ENCODE measurements around the gene MRPL27. TPM values are rescaled to one million over a fixed set of nuclear protein-coding genes. Genes with fewer than 3 reads are reported as not detected.

The MRPL27 gene
- total RNA-seq, 1 donor from 2014 or later = 49.8 TPM

DNA sequence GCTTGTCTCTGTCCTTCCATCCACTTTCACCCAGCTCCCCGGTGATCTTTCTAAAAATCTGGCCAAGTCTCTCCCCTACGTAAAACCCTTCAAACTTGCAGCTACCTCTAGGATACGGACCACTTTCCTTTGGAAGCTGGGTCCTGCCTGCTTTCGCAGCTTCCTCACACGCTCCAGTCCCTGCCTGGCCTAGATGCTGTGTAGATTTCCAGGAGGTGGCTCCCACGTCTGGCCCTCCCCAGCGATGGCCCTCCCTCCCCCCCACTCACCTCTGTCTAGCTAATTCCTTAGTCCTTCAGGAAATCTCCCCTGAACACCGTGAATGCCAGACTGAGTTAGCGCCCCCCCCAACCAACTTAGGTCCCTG, 24.9 kb upstream of the MRPL27 start:
- no peak for DNase-seq (ENCODE audit: low spot score)

DNA sequence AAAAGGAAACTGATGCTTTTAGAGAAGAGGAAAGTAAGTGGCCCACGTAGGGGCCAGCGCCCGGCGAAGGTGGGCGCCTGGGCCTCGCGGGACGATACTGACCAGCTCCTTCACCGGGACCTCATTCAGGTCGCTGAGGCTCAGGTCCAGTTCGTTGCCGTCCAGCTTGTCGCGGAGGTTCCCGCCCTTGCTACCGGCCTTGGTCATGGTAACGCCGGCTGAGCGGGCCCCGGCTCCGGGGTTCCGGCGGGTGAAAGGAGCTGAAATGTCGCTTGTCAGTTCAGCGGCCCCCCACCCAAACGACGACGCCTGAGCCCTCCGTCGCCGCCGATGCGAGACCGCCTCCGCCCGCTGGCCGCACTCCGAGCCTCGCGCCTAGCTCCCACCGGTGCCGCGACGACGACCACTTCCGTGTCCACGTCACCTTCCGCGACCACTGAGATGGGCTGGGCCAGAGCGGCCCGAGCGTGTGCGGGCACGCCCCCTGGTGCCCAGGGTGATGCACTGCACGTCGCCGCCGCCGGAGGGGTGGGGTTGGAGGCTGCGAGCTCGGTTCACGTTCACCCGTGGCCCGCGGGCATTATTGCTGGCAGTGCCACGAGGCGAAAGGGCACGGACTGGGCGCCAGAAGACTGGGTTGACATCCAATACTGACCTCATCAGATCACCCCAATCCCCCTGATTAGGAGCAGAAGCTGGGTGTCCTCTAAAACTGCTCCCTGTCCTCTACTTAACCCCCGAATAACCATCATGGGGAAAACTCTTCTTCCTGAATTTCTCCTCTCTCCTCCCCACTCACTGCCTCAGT, 24.3 kb upstream of the MRPL27 start, which contains the start of gene LRRC59:
Gene LRRC59, minus strand, starts transcription at position 413 of the 808 bp plus-strand sequence. Its CDS starts 206 bp downstream, at position 207.
- Mint-ChIP-seq H3K27me3 (ENCODE audit: low read depth) (no peaks in the 10 kb centered on the region), H3K4me3 (ENCODE audit: unreplicated experiment) (peak within 1 kb of the TSS; percentile 79), H3K27ac (ENCODE audit: unreplicated experiment) (peak within 1 kb of the TSS; percentile 88), H3K9me3 (ENCODE audit: low read depth) (no peaks in the 10 kb centered on the region), H3K36me3 (ENCODE audit: low read depth) (peaks cover 21% of the 10 kb centered on the region), H3K4me1 (ENCODE audit: low read depth) (peaks cover 32% of the 10 kb centered on the region)
- no peak for DNase-seq (ENCODE audit: low spot score)
- TF ChIP-seq, protein P1, sequence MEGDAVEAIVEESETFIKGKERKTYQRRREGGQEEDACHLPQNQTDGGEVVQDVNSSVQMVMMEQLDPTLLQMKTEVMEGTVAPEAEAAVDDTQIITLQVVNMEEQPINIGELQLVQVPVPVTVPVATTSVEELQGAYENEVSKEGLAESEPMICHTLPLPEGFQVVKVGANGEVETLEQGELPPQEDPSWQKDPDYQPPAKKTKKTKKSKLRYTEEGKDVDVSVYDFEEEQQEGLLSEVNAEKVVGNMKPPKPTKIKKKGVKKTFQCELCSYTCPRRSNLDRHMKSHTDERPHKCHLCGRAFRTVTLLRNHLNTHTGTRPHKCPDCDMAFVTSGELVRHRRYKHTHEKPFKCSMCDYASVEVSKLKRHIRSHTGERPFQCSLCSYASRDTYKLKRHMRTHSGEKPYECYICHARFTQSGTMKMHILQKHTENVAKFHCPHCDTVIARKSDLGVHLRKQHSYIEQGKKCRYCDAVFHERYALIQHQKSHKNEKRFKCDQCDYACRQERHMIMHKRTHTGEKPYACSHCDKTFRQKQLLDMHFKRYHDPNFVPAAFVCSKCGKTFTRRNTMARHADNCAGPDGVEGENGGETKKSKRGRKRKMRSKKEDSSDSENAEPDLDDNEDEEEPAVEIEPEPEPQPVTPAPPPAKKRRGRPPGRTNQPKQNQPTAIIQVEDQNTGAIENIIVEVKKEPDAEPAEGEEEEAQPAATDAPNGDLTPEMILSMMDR (IDR thresholded peaks at IDR 0.05) = peak; percentile 97

More for the DNA sequence above, 24.9 kb upstream of the MRPL27 start:
- peak overlapping the region; percentile 79 for H3K4me3 Mint-ChIP-seq (ENCODE audit: unreplicated experiment)
- H3K27me3 Mint-ChIP-seq (ENCODE audit: low read depth) = no peaks in the 10 kb centered on the region
- H3K9me3 Mint-ChIP-seq (ENCODE audit: low read depth) = no peaks in the 10 kb centered on the region
- peaks cover 17% of the 10 kb centered on the region for H3K36me3 Mint-ChIP-seq (ENCODE audit: low read depth)
- H3K27ac Mint-ChIP-seq (ENCODE audit: unreplicated experiment) = peak overlapping the region; percentile 88
- H3K4me1 Mint-ChIP-seq (ENCODE audit: low read depth) = peaks cover 32% of the 10 kb centered on the region
- TF ChIP-seq, protein P1 (IDR thresholded peaks at IDR 0.05) = no peak

DNA sequence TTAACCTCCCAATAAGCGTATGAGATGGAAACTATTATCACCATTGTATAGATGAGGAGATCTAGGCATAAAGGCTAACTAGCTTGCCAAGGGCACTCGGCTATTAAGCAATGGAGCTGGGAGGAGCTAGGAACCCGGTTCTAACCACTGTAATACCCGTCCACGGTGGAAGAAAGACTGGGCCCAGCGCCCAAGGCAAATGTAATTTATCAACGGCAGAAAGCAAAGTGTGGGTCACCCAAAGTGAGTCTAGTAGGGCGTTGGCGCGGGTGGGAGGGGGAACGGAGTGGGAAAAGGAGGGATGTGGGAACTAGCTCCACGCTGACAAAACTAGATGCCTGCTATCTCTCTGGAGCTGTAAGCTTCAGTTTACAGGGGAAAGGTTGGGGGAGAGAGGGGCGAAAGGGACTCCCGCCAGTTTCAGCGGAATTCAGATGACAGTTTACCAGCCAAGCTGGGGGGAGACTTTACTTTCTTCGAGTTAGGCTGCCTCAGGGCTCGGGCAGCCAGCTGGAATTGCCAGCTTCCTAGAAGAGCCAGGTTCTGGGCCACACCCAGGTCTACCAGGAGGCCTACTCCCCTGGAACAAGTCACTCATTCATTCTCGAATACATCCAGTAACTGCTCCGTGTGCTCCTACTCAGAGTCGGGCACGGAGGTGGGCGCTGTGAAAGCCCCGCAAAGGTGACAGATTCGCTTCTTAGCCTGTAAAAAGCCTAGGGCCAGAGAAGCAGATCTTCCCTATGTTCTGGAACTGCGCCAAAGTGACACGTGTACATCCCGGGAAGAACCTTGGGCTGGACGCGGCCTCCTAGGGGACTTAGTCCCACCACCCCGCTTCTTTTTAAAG, 23.5 kb upstream of the MRPL27 start:
- TF ChIP-seq, protein P1 (IDR thresholded peaks at IDR 0.05) = no peak
- Mint-ChIP-seq H3K36me3 (ENCODE audit: low read depth) (peaks cover 24% of the 10 kb centered on the region), H3K27me3 (ENCODE audit: low read depth) (no peaks in the 10 kb centered on the region), H3K4me1 (ENCODE audit: low read depth) (peaks cover 32% of the 10 kb centered on the region), H3K9me3 (ENCODE audit: low read depth) (no peaks in the 10 kb centered on the region), H3K4me3 (ENCODE audit: unreplicated experiment) (peak overlapping the region; percentile 79), H3K27ac (ENCODE audit: unreplicated experiment) (peak overlapping the region; percentile 88)
- no peak for DNase-seq (ENCODE audit: low spot score)

DNA sequence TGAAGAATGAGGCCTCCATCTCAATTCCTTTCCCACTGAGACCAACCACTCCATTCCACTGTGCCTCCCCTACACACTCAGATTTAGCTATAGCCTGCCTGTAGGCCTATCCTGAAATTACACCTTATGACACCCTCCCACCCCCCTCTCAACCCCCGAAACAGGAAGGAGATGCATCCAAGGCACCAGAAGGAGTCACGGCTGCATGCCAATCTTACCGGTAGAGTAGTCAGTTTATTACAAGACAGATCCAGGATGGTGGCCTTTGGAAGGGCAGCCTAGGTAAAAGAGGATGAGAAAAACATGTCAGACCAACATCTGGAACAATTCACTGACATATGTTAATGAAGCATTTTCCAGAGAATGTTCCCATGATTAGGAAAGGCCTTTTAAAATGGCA, 21.7 kb upstream of the MRPL27 start:
- DNase-seq (ENCODE audit: low spot score) = no peak
- Mint-ChIP-seq H3K9me3 (ENCODE audit: low read depth) (no peaks in the 10 kb centered on the region), H3K4me3 (ENCODE audit: unreplicated experiment) (peak overlapping the region; percentile 79), H3K27me3 (ENCODE audit: low read depth) (no peaks in the 10 kb centered on the region), H3K4me1 (ENCODE audit: low read depth) (peaks cover 32% of the 10 kb centered on the region), H3K27ac (ENCODE audit: unreplicated experiment) (peak overlapping the region; percentile 17), H3K36me3 (ENCODE audit: low read depth) (peaks cover 32% of the 10 kb centered on the region)
- TF ChIP-seq, protein P1 (IDR thresholded peaks at IDR 0.05) = no peak

DNA sequence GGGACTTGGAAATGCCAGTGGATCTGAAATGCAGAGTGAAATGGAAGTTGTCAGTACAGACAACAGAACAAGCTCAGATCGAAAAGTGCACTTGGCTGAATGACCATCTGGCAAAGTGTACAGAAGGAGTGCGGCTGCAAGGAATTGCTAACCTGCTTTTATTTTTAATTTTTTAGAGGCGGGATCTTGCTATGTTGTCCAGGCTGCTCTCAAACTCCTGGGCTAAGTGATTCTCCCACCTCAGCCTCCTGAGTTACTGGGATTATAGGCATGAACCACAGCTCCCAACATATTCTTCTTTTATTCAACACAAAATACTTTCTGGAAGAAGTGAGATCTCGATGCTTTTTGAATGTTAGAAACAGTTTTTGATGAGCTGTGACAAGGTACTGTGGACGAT, 20.7 kb upstream of the MRPL27 start:
- Mint-ChIP-seq H3K36me3 (ENCODE audit: low read depth) (peaks cover 37% of the 10 kb centered on the region), H3K4me1 (ENCODE audit: low read depth) (peaks cover 32% of the 10 kb centered on the region), H3K9me3 (ENCODE audit: low read depth) (no peaks in the 10 kb centered on the region), H3K27me3 (ENCODE audit: low read depth) (no peaks in the 10 kb centered on the region), H3K27ac (ENCODE audit: unreplicated experiment) (no peak overlapping the region), H3K4me3 (ENCODE audit: unreplicated experiment) (no peak overlapping the region)
- DNase-seq (ENCODE audit: low spot score) = no peak
- TF ChIP-seq, protein P1 (IDR thresholded peaks at IDR 0.05) = no peak

All from chondrocyte (in vitro differentiated cells).